PC-9 (cell line): Measurements from ENCODE around the gene ENSA. TPM values are rescaled to one million over a fixed set of nuclear protein-coding genes. Genes with fewer than 3 reads are reported as not detected.
A peak's percentile ranks its signal among the peaks of the same experiment; 100 is the strongest.

Source experiments
- BruUV-seq: library from RNA; stranded (reverse); fragments of 400-500 nt; replicated peaks from 2 replicates; lab custom pipeline; 2021; lab: Mats Ljungman, UMichigan
- CTCF ChIA-PET: fragments of 300-600 bp; sonication (Branson Sonifier 250); formaldehyde crosslinking; loops from one replicate; lab custom pipeline; 2022; ENCODE audit warnings: antibody characterized with exemption; lab: Charles Lee
- POLR2A ChIA-PET: fragments of 300-600 bp; sonication (Branson Sonifier 250); formaldehyde crosslinking; loops from one replicate; lab custom pipeline; 2022; ENCODE audit warnings: antibody characterized with exemption; ENCODE audit not compliant: unreplicated experiment; lab: Charles Lee
- DNase-seq, 2 experiments: peaks; one replicate each; pipeline versions ENCODE4 v3.0.0 to v3.0.0-alpha.2; 2015 to 2022; ENCODE audit warnings: mixed read lengths in 1 of 2
- H2AFZ ChIP-seq: fragments of 200-600 bp; sonication (generic); 2 replicates; pipeline ENCODE4 v1.8.1; 2017; ENCODE audit warnings: antibody characterized with exemption
- H3F3A ChIP-seq: fragments of 200-600 bp; sonication (generic); 2 replicates; pipeline ENCODE4 v1.8.1; 2017; ENCODE audit warnings: antibody characterized with exemption, mild to moderate bottlenecking, low read depth; ENCODE audit not compliant: insufficient read depth
- H3K27ac ChIP-seq: fragments of 200-600 bp; sonication (generic); 2 replicates; pipeline ENCODE4 v1.6.1; 2016; ENCODE audit warnings: mixed run types
- H3K27me3 ChIP-seq: fragments of 200-600 bp; sonication (generic); 2 replicates; pipeline ENCODE4 v1.6.1; 2016; ENCODE audit warnings: low read depth, mixed run types; ENCODE audit not compliant: insufficient read depth
- H3K36me3 ChIP-seq: fragments of 200-600 bp; sonication (generic); 2 replicates; pipeline ENCODE4 v1.6.1; 2016; ENCODE audit warnings: low read depth, mixed run types
- H3K4me1 ChIP-seq: fragments of 200-600 bp; sonication (generic); replicated peaks from 2 replicates; pipeline ENCODE4 v1.6.1; 2016; ENCODE audit warnings: mixed run types; ENCODE audit not compliant: insufficient read depth
- H3K4me2 ChIP-seq: fragments of 200-600 bp; sonication (generic); 2 replicates; pipeline ENCODE4 v1.6.1; 2017; ENCODE audit warnings: mixed run types
- H3K4me3 ChIP-seq: fragments of 200-600 bp; sonication (generic); 2 replicates; pipeline ENCODE4 v1.6.1; 2016; ENCODE audit warnings: mixed run types
- H3K79me2 ChIP-seq: fragments of 200-600 bp; sonication (generic); 2 replicates; pipeline ENCODE4 v1.6.1; 2017; ENCODE audit warnings: low read depth, mixed run types
- H3K9me2 ChIP-seq: fragments of 200-600 bp; sonication (generic); 2 replicates; pipeline ENCODE4 v1.8.1; 2017; ENCODE audit warnings: mild to moderate bottlenecking; ENCODE audit not compliant: insufficient read depth
- H3K9me3 ChIP-seq: fragments of 200-600 bp; sonication (generic); 2 replicates; pipeline ENCODE4 v1.8.1; 2016; ENCODE audit warnings: low read depth; ENCODE audit not compliant: insufficient read depth
- H4K20me1 ChIP-seq: fragments of 200-600 bp; sonication (generic); 2 replicates; pipeline ENCODE4 v1.8.1; 2017; ENCODE audit not compliant: insufficient read depth
- EZH2 ChIP-seq: fragments of 200-600 bp; sonication (generic); IDR thresholded peaks from 2 replicates; pipeline ENCODE4 v1.8.0; 2017; ENCODE audit warnings: antibody characterized with exemption, low read depth
- intact Hi-C: fragments of 100-400 bp; cut with micrococcal nuclease; formaldehyde crosslinking; loops from one replicate; pipeline ENCODE4 v1.10.0; 2022; ENCODE audit not compliant: unreplicated experiment
- total RNA-seq: library from RNA; stranded (reverse); gene quantifications from 2 replicates; pipeline ENCODE4 v1.2.3, GENCODE V29; 2021
- TF ChIP-seq, protein P1 (sequence below): fragments of 200-600 bp; sonication (generic); conservative IDR thresholded peaks from 2 replicates; pipeline ENCODE4 v1.6.1; 2017; ENCODE audit warnings: mixed run types, antibody characterized with exemption, mild to moderate bottlenecking, moderate library complexity

The ENSA gene
- total RNA-seq, 1 experiment from 2014 or later = 229 TPM

- no peak for DNase-seq
- Histone ChIP-seq H3K27ac (peak overlapping the region; percentile 72), H3K9me3 (no peaks in the 10 kb centered on the region), H3K27me3 (no peaks in the 10 kb centered on the region), H2AFZ (peak overlapping the region; percentile 71), H3K4me2 (peak overlapping the region; percentile 78), H3K9me2 (no peaks in the 10 kb centered on the region), H3K36me3 (peaks cover 40% of the 10 kb centered on the region), H3K4me1 (peaks cover 23% of the 10 kb centered on the region), H4K20me1 (peaks cover 40% of the 10 kb centered on the region), H3K4me3 (peak overlapping the region; percentile 54), H3F3A (peaks cover 49% of the 10 kb centered on the region), H3K79me2 (peaks cover 50% of the 10 kb centered on the region)
- TSS peak; percentile 79 for BruUV-seq
- TF ChIP-seq EZH2 = no peak
- TF ChIP-seq, protein P1, sequence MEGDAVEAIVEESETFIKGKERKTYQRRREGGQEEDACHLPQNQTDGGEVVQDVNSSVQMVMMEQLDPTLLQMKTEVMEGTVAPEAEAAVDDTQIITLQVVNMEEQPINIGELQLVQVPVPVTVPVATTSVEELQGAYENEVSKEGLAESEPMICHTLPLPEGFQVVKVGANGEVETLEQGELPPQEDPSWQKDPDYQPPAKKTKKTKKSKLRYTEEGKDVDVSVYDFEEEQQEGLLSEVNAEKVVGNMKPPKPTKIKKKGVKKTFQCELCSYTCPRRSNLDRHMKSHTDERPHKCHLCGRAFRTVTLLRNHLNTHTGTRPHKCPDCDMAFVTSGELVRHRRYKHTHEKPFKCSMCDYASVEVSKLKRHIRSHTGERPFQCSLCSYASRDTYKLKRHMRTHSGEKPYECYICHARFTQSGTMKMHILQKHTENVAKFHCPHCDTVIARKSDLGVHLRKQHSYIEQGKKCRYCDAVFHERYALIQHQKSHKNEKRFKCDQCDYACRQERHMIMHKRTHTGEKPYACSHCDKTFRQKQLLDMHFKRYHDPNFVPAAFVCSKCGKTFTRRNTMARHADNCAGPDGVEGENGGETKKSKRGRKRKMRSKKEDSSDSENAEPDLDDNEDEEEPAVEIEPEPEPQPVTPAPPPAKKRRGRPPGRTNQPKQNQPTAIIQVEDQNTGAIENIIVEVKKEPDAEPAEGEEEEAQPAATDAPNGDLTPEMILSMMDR = no peak
- ChIA-PET POLR2A (interaction anchor here (0.5 to 2.2 kb wide), 21 partner anchors 9 to 326 kb away, joined by 3 to 42 read pairs (median 6); partner anchors contain the start of genes CTSK, ENSA and GOLPH3L), CTCF (interaction anchor here (0.5 to 2.3 kb wide), 5 partner anchors 17 to 332 kb away, joined by 3 to 35 read pairs (median 7); no protein-coding TSS in a partner anchor)
- intact Hi-C loops = loop anchor here (1.0 to 5.0 kb wide), 3 partner anchors 19 to 232 kb away; no protein-coding TSS in a partner anchor
Measured at GRCh38 chr1:150579945-150580642, 49.3 kb downstream of the ENSA start.

- no peaks in the 10 kb centered on the region for H3K9me2 ChIP-seq
- intact Hi-C loops = loop anchor here (1.0 to 5.0 kb wide), 3 partner anchors 18 to 233 kb away; no protein-coding TSS in a partner anchor
- CTCF ChIA-PET = interaction anchor here (0.5 to 2.3 kb wide), 5 partner anchors 16 to 331 kb away, joined by 3 to 35 read pairs (median 7); no protein-coding TSS in a partner anchor
- H3K27me3 ChIP-seq = no peaks in the 10 kb centered on the region
- no TSS peak for BruUV-seq
- POLR2A ChIA-PET = interaction anchor here (0.5 to 2.2 kb wide), 28 partner anchors 9 to 469 kb away, joined by 3 to 42 read pairs (median 6); partner anchors contain the start of genes CTSK, ENSA and GOLPH3L
- no peak for TF ChIP-seq EZH2
- TF ChIP-seq, protein P1 = no peak
- no peaks in the 10 kb centered on the region for H3K9me3 ChIP-seq
- peaks cover 53% of the 10 kb centered on the region for H3F3A ChIP-seq
- peaks cover 48% of the 10 kb centered on the region for H3K36me3 ChIP-seq
- H3K27ac ChIP-seq = peak within 1 kb of the TSS; percentile 93
- DNase-seq = peak; percentile 90
- peak within 1 kb of the TSS; percentile 73 for H3K4me3 ChIP-seq
- peaks cover 48% of the 10 kb centered on the region for H4K20me1 ChIP-seq
- peak within 1 kb of the TSS; percentile 95 for H3K4me2 ChIP-seq
- H3K4me1 ChIP-seq = peaks cover 30% of the 10 kb centered on the region
- H2AFZ ChIP-seq = peak within 1 kb of the TSS; percentile 71
- H3K79me2 ChIP-seq = peaks cover 57% of the 10 kb centered on the region
Measured at GRCh38 chr1:150579110-150579944, 50.1 kb downstream of the ENSA start, which contains the start of gene MCL1. Gene MCL1, minus strand, starts transcription at chr1:150579610. Its CDS starts 80 bp downstream, at chr1:150579530.
